ENCODE data around the gene PRPH. TPM values are rescaled to one million over a fixed set of nuclear protein-coding genes. Genes with fewer than 3 reads are reported as not detected.
"Not testable (repeated sequence)": the region's sequence is repeated elsewhere in the genome, so short reads cannot be mapped to it uniquely, and the experiment has no call there.

The PRPH gene
- total and polyA plus RNA-seq, 9 of the 15 experiments (the other 6 are each of a cell fraction or from before 2014, with no cell fraction given): 0.27 to 1.9 (median 1.3) TPM; not detected in 1

DNA sequence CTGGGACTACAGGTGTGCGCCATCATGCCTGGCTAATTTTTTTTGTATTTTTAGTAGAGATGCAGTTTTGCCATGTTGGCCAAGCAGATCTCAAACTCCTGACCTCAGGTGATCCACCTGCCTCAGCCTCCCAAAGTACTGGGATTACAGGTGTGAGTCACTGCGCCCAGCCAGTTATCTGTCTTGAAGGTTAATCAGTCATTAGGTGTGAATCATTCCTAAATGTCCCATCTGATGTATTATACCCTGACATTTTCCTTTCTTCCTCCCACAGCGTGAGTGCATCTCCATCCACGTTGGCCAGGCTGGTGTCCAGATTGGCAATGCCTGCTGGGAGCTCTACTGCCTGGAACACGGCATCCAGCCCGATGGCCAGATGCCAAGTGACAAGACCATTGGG lies 25.8 kb upstream of the PRPH start:
- H3K27me3 ChIP-seq (ENCODE audit: control insufficient read depth in 2 of 2, insufficient read depth in 2 of 2, low read length in 2 of 2); FAIRE-seq; H3K27ac ChIP-seq (ENCODE audit: extremely low read depth, low read depth, low read length); H3K9ac ChIP-seq (ENCODE audit: insufficient read depth in 1 of 2, low read depth in 2 of 2, low read length in 2 of 2); H2AFZ ChIP-seq (ENCODE audit: low read depth, low read length); CTCF ChIA-PET (ENCODE audit: low intra/inter-chr PET ratio); H3K9me1 ChIP-seq (ENCODE audit: control insufficient read depth, insufficient read depth, low read length); H3K4me2 ChIP-seq (ENCODE audit: insufficient read depth, low read length); DNase-seq (ENCODE audit: extremely low read depth in 1 of 4, low spot score in 3 of 4); H3K4me3 ChIP-seq; ATAC-seq; H3K9me3 ChIP-seq (replicated peaks; ENCODE audit: control insufficient read depth, insufficient read depth, low read depth, low read length); in situ Hi-C loops (cut with MboI); BruUV-seq (replicated peaks): not testable (repeated sequence)
- intact Hi-C loops (cut with micrococcal nuclease): loop anchor here (10.0 kb wide), 1 partner anchor 134 kb away; the partner anchor contains the start of gene TUBA1B
- TF ChIP-seq POLR2G (IDR thresholded peaks at IDR 0.05; ENCODE audit: low read depth, low read length) (0 out of 2 replicates have a peak, but pooled peaks have one; percentile 22), POLR2A (conservative IDR thresholded peaks at IDR 0.05) (peak; percentile 42; the same call in 1 of the 2 replicates), HMGXB4 (CRISPR knock-in tag; IDR thresholded peaks at IDR 0.05) (0 out of 2 replicates have a peak, but pooled peaks have one; percentile 51), MLLT1 (IDR thresholded peaks at IDR 0.05) (0 out of 4 replicates have a peak, but pooled peaks of 1 of the 2 experiments have one; percentile 17), RBFOX2 (IDR thresholded peaks at IDR 0.05; ENCODE audit: low read depth, low read length) (peak; percentile 44; the same call in 1 of the 2 replicates), SUPT5H (IDR thresholded peaks at IDR 0.05) (peak; percentile 45; the same call in 1 of the 2 replicates), NFIC (IDR thresholded peaks at IDR 0.05) (peak; percentile 49), MAX (CRISPR knock-in tag; IDR thresholded peaks at IDR 0.05) (0 out of 2 replicates have a peak, but pooled peaks have one; percentile 39)
- TF ChIP-seq, protein P1, sequence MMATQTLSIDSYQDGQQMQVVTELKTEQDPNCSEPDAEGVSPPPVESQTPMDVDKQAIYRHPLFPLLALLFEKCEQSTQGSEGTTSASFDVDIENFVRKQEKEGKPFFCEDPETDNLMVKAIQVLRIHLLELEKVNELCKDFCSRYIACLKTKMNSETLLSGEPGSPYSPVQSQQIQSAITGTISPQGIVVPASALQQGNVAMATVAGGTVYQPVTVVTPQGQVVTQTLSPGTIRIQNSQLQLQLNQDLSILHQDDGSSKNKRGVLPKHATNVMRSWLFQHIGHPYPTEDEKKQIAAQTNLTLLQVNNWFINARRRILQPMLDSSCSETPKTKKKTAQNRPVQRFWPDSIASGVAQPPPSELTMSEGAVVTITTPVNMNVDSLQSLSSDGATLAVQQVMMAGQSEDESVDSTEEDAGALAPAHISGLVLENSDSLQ (IDR thresholded peaks at IDR 0.05): 0 out of 2 replicates have a peak, but pooled peaks have one; percentile 1
- TF ChIP-seq, protein P2, sequence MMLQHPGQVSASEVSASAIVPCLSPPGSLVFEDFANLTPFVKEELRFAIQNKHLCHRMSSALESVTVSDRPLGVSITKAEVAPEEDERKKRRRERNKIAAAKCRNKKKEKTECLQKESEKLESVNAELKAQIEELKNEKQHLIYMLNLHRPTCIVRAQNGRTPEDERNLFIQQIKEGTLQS (IDR thresholded peaks at IDR 0.05): not testable (repeated sequence)
- TF ChIP-seq, protein P2 (CRISPR knock-in tag; conservative IDR thresholded peaks at IDR 0.05): 0 out of 2 replicates have a peak, but pooled peaks have one; percentile 1
- H4K20me1 ChIP-seq (replicated peaks; ENCODE audit: control insufficient read depth, insufficient read depth, low read length): peaks cover 62% of the 10 kb centered on the region
- WGBS (ENCODE audit: insufficient coverage, low coverage, missing lambda C conversion rate): 90% methylated on average over 3 of the region's 6 CpGs
- peaks cover 80% of the 10 kb centered on the region for H3K36me3 ChIP-seq (ENCODE audit: control insufficient read depth, insufficient read depth, low read length)
- peaks cover 13 to 14% of the 10 kb centered on the region in 2 experiments for H3K4me1 ChIP-seq (replicated peaks in 1 of 2; ENCODE audit: control insufficient read depth in 2 of 2, insufficient read depth in 2 of 2, low read length in 2 of 2)
- peaks cover 64% of the 10 kb centered on the region for H3K79me2 ChIP-seq (ENCODE audit: control insufficient read depth, insufficient read depth, low read length)
- POLR2A ChIA-PET: interaction anchor here (0.6 to 5.2 kb wide), 7 partner anchors 8 to 404 kb away, joined by 3 to 141 read pairs (median 6); partner anchors contain the start of genes RHEBL1 and SPATS2

Measured in K562 (cell line).